GM19467 (cell line): Measurements from ENCODE around the gene INKA2.

Experiments used
- ATAC-seq: cut with Tn5 transposase; IDR thresholded peaks from one replicate; pipeline ENCODE4 v1.9.1; 2021; ENCODE audit warnings: mild to moderate bottlenecking, moderate library complexity; ENCODE audit not compliant: unreplicated experiment

The INKA2 gene

GRCh38 chr1:111734426-111734825 lies 4.8 kb downstream of the INKA2 start:
- ATAC-seq, result no peak

- no peak for ATAC-seq
Observed at GRCh38 chr1:111733992-111734341, 5.2 kb downstream of the INKA2 start.

- no peak for ATAC-seq
Observed at GRCh38 chr1:111733183-111733991, 5.8 kb downstream of the INKA2 start.

GRCh38 chr1:111732718-111733117 lies 6.5 kb downstream of the INKA2 start:
- no peak for ATAC-seq

GRCh38 chr1:111731956-111732355 lies 7.2 kb downstream of the INKA2 start:
- no peak for ATAC-seq

GRCh38 chr1:111730706-111731105 lies 8.5 kb downstream of the INKA2 start:
- ATAC-seq, result no peak

GRCh38 chr1:111729946-111730681 lies 9.1 kb downstream of the INKA2 start:
- ATAC-seq, result no peak

GRCh38 chr1:111729271-111729921 lies 9.8 kb downstream of the INKA2 start:
- no peak for ATAC-seq

- ATAC-seq, result no peak
Observed at GRCh38 chr1:111727056-111727455, 12.1 kb downstream of the INKA2 start.

- no peak for ATAC-seq
Observed at GRCh38 chr1:111725192-111725591, 14.0 kb downstream of the INKA2 start.

- ATAC-seq, result no peak
Observed at GRCh38 chr1:111723871-111724270, 15.3 kb downstream of the INKA2 start.

- ATAC-seq, result no peak
Observed at GRCh38 chr1:111723091-111723806, 15.9 kb downstream of the INKA2 start.

- no peak for ATAC-seq
Observed at GRCh38 chr1:111720977-111721786, 18.0 kb downstream of the INKA2 start.

- no peak for ATAC-seq
Observed at GRCh38 chr1:111720274-111720976, 18.8 kb downstream of the INKA2 start.

GRCh38 chr1:111719674-111720132 lies 19.5 kb downstream of the INKA2 start:
- no peak for ATAC-seq

- no peak for ATAC-seq
Observed at GRCh38 chr1:111719135-111719534, 20.1 kb downstream of the INKA2 start.

- ATAC-seq, result no peak
Observed at GRCh38 chr1:111717450-111717849, 21.7 kb downstream of the INKA2 start.

GRCh38 chr1:111716333-111716732 lies 22.9 kb downstream of the INKA2 start:
- ATAC-seq, result no peak

GRCh38 chr1:111709986-111710385 lies 29.2 kb downstream of the INKA2 start:
- ATAC-seq, result no peak

GRCh38 chr1:111707906-111708305 lies 31.3 kb downstream of the INKA2 start:
- ATAC-seq, result no peak
